ENCODE results near the gene ADPRM.
"Not testable (repeated sequence)": the region's sequence is repeated elsewhere in the genome, so short reads cannot be mapped to it uniquely, and the experiment has no call there.

Gene ADPRM

GRCh38 chr17:10695875-10696407, 1.5 kb upstream of the ADPRM start:
- H3K4me3 ChIP-seq (ENCODE audit: low read length): peak overlapping the region; percentile 78
- not testable (repeated sequence) for DNase-seq (ENCODE audit: low read depth, low spot score)

- peak overlapping the region; percentile 78 for H3K4me3 ChIP-seq (ENCODE audit: low read length)
- DNase-seq (ENCODE audit: low read depth, low spot score): no peak
These were observed 863 bp downstream of the ADPRM start for GRCh38 chr17:10698096-10698818.

GRCh38 chr17:10699856-10700255, 2.5 kb downstream of the ADPRM start:
- peak overlapping the region; percentile 25 for H3K4me3 ChIP-seq (ENCODE audit: low read length)

GRCh38 chr17:10702574-10702973, 5.2 kb downstream of the ADPRM start:
- no peak overlapping the region for H3K4me3 ChIP-seq (ENCODE audit: low read length)
- no peak for DNase-seq (ENCODE audit: low read depth, low spot score)

More at GRCh38 chr17:10699856-10700255, 2.5 kb downstream of the ADPRM start:
- peak; percentile 67 for DNase-seq (ENCODE audit: low read depth, low spot score)

GRCh38 chr17:10705727-10706126, 8.3 kb downstream of the ADPRM start:
- no peak overlapping the region for H3K4me3 ChIP-seq (ENCODE audit: low read length)
- no peak for DNase-seq (ENCODE audit: low read depth, low spot score)

GRCh38 chr17:10713318-10713717, 15.9 kb downstream of the ADPRM start:
- no peak overlapping the region for H3K4me3 ChIP-seq (ENCODE audit: low read length)
- DNase-seq (ENCODE audit: low read depth, low spot score): no peak

- DNase-seq (ENCODE audit: low read depth, low spot score): no peak
These were observed 18.8 kb downstream of the ADPRM start for GRCh38 chr17:10716218-10716617.

GRCh38 chr17:10718547-10718946, 21.2 kb downstream of the ADPRM start:
- H3K4me3 ChIP-seq (ENCODE audit: low read length): no peak overlapping the region

More at GRCh38 chr17:10716218-10716617, 18.8 kb downstream of the ADPRM start:
- H3K4me3 ChIP-seq (ENCODE audit: low read length): no peak overlapping the region

GRCh38 chr17:10724546-10725195, 27.3 kb downstream of the ADPRM start:
- no peak overlapping the region for H3K4me3 ChIP-seq (ENCODE audit: low read length)
- no peak for DNase-seq (ENCODE audit: low read depth, low spot score)

More at GRCh38 chr17:10718547-10718946, 21.2 kb downstream of the ADPRM start:
- DNase-seq (ENCODE audit: low read depth, low spot score): no peak

- H3K4me3 ChIP-seq (ENCODE audit: low read length): no peak overlapping the region
- DNase-seq (ENCODE audit: low read depth, low spot score): no peak
These were observed 27.9 kb downstream of the ADPRM start for GRCh38 chr17:10725262-10725661.

GRCh38 chr17:10726196-10726595, 28.8 kb downstream of the ADPRM start:
- H3K4me3 ChIP-seq (ENCODE audit: low read length): no peak overlapping the region
- no peak for DNase-seq (ENCODE audit: low read depth, low spot score)

- H3K4me3 ChIP-seq (ENCODE audit: low read length): no peak overlapping the region
- DNase-seq (ENCODE audit: low read depth, low spot score): no peak
These were observed 29.8 kb downstream of the ADPRM start for GRCh38 chr17:10727192-10727591.

- no peak for DNase-seq (ENCODE audit: low read depth, low spot score)
- H3K4me3 ChIP-seq (ENCODE audit: low read length): no peak overlapping the region
These were observed 31.0 kb downstream of the ADPRM start for GRCh38 chr17:10728331-10728892.

GRCh38 chr17:10729334-10730193, 32.2 kb downstream of the ADPRM start, which contains the start of gene TMEM220:
TMEM220 (minus strand) TSS chr17:10730023; CDS start chr17:10729851, 172 bp downstream.
- no peak for DNase-seq (ENCODE audit: low read depth, low spot score)
- H3K4me3 ChIP-seq (ENCODE audit: low read length): no peak within 1 kb of the TSS

- not testable (repeated sequence) for H3K4me3 ChIP-seq (ENCODE audit: low read length); DNase-seq (ENCODE audit: low read depth, low spot score)
These were observed 32.9 kb downstream of the ADPRM start for GRCh38 chr17:10730247-10730646.

- DNase-seq (ENCODE audit: low read depth, low spot score): no peak
- no peak overlapping the region for H3K4me3 ChIP-seq (ENCODE audit: low read length)
These were observed 34.0 kb downstream of the ADPRM start for GRCh38 chr17:10731408-10731879.

GRCh38 chr17:10732121-10732520, 34.7 kb downstream of the ADPRM start:
- not testable (repeated sequence) for H3K4me3 ChIP-seq (ENCODE audit: low read length)

GRCh38 chr17:10733666-10734065, 36.3 kb downstream of the ADPRM start:
- DNase-seq (ENCODE audit: low read depth, low spot score): no peak

More at GRCh38 chr17:10732121-10732520, 34.7 kb downstream of the ADPRM start:
- DNase-seq (ENCODE audit: low read depth, low spot score): not testable (repeated sequence)

GRCh38 chr17:10735251-10735650, 37.9 kb downstream of the ADPRM start:
- no peak for DNase-seq (ENCODE audit: low read depth, low spot score)

More at GRCh38 chr17:10733666-10734065, 36.3 kb downstream of the ADPRM start:
- no peak overlapping the region for H3K4me3 ChIP-seq (ENCODE audit: low read length)

More at GRCh38 chr17:10735251-10735650, 37.9 kb downstream of the ADPRM start:
- H3K4me3 ChIP-seq (ENCODE audit: low read length): no peak overlapping the region
